Prostate gland (tissue), 2 donors: ENCODE data around the gene TBX15.

Experiments
- CTCF ChIP-seq, 4 experiments: fragments of 200-600 bp in 2 of 4; fragments of 450-650 bp in 2 of 4; sonication (generic) in 2 of 4; IDR thresholded peaks; 1 replicate in 3 of 4; 2 replicates in 1 of 4; pipeline ENCODE4 v1.5.1; 2016 to 2019; ENCODE audit warnings: antibody characterized with exemption in 4 of 4, mild to moderate bottlenecking in 2 of 4, moderate library complexity in 2 of 4
- POLR2A ChIP-seq: fragments of 450-650 bp; IDR thresholded peaks from one replicate; pipeline ENCODE4 v1.6.1; 2016; ENCODE audit warnings: antibody characterized with exemption, mild to moderate bottlenecking
- POLR2AphosphoS5 ChIP-seq: sonication (generic); formaldehyde crosslinking; IDR thresholded peaks from one replicate; pipeline ENCODE4 v1.6.1; 2017; ENCODE audit warnings: antibody characterized with exemption

- TF ChIP-seq CTCF (IDR thresholded peaks at IDR 0.05) (no peak), POLR2A (no peak), POLR2AphosphoS5 (no peak)
These were observed 22.1 kb upstream of the TBX15 start for GRCh38 chr1:119010201-119010600.
